GM21390 (cell line): ENCODE measurements around the gene WFDC5.
"Not testable (repeated sequence)": the region's sequence is repeated elsewhere in the genome, so short reads cannot be mapped to it uniquely, and the experiment has no call there.

ENCODE experiments used
- ATAC-seq: cut with Tn5 transposase; IDR thresholded peaks from one replicate; pipeline ENCODE4 v1.9.1; 2021; ENCODE audit not compliant: unreplicated experiment

The WFDC5 gene

GRCh38 chr20:45090481-45090880 is 24.5 kb downstream of the WFDC5 start:
- no peak for ATAC-seq

GRCh38 chr20:45088247-45088646 is 26.7 kb downstream of the WFDC5 start:
- no peak for ATAC-seq

- no peak for ATAC-seq
Observed at GRCh38 chr20:45087814-45088213, 27.2 kb downstream of the WFDC5 start.

GRCh38 chr20:45087097-45087790 is 27.7 kb downstream of the WFDC5 start:
- ATAC-seq: no peak

GRCh38 chr20:45085867-45086266 is 29.1 kb downstream of the WFDC5 start:
- no peak for ATAC-seq

GRCh38 chr20:45085289-45085688 is 29.7 kb downstream of the WFDC5 start:
- no peak for ATAC-seq

GRCh38 chr20:45083127-45083526 is 31.8 kb downstream of the WFDC5 start:
- no peak for ATAC-seq

GRCh38 chr20:45082468-45082867 is 32.5 kb downstream of the WFDC5 start:
- no peak for ATAC-seq

- ATAC-seq: no peak
Observed at GRCh38 chr20:45080867-45081624, 33.9 kb downstream of the WFDC5 start.

GRCh38 chr20:45077559-45077958 is 37.4 kb downstream of the WFDC5 start:
- ATAC-seq: no peak

GRCh38 chr20:45073221-45073620 is 41.8 kb downstream of the WFDC5 start:
- no peak for ATAC-seq

- no peak for ATAC-seq
Observed at GRCh38 chr20:45072066-45072465, 42.9 kb downstream of the WFDC5 start.

GRCh38 chr20:45070932-45071632 is 43.9 kb downstream of the WFDC5 start:
- ATAC-seq: no peak

- ATAC-seq: no peak
Observed at GRCh38 chr20:45069261-45069660, 45.7 kb downstream of the WFDC5 start.

GRCh38 chr20:45067558-45067957 is 47.4 kb downstream of the WFDC5 start:
- no peak for ATAC-seq

- ATAC-seq: no peak
Observed at GRCh38 chr20:45067087-45067486, 47.9 kb downstream of the WFDC5 start.

- no peak for ATAC-seq
Observed at GRCh38 chr20:45066372-45066771, 48.6 kb downstream of the WFDC5 start.

GRCh38 chr20:45064812-45065211 is 50.2 kb downstream of the WFDC5 start:
- ATAC-seq: no peak

GRCh38 chr20:45063107-45063506 is 51.9 kb downstream of the WFDC5 start:
- ATAC-seq: not testable (repeated sequence)

GRCh38 chr20:45061244-45061643 is 53.7 kb downstream of the WFDC5 start:
- no peak for ATAC-seq

GRCh38 chr20:45060294-45060693 is 54.7 kb downstream of the WFDC5 start:
- ATAC-seq: no peak
